MM.1S (cell line): ENCODE data around the gene PREX1.

ENCODE experiments used
- EZH2 ChIP-seq: fragments of 300-600 bp; sonication (generic); optimal IDR thresholded peaks from 2 replicates; pipeline ENCODE3; 2017; ENCODE audit warnings: low read depth, mild to moderate bottlenecking, antibody characterized with exemption, low read length, mixed read lengths
- EZH2phosphoT487 ChIP-seq: fragments of 300-600 bp; sonication (generic); IDR thresholded peaks from 2 replicates; pipeline ENCODE4 v1.6.1; 2018; ENCODE audit warnings: antibody characterized with exemption, low read length
- TF ChIP-seq, protein P1 (sequence below): fragments of 300-600 bp; sonication (generic); IDR thresholded peaks from 2 replicates; pipeline ENCODE4 v1.5.1; 2016; ENCODE audit warnings: antibody characterized with exemption, low read length, mixed read lengths

GRCh38 chr20:48800177-48800576 lies 27.6 kb downstream of the PREX1 start:
- TF ChIP-seq, protein P1, sequence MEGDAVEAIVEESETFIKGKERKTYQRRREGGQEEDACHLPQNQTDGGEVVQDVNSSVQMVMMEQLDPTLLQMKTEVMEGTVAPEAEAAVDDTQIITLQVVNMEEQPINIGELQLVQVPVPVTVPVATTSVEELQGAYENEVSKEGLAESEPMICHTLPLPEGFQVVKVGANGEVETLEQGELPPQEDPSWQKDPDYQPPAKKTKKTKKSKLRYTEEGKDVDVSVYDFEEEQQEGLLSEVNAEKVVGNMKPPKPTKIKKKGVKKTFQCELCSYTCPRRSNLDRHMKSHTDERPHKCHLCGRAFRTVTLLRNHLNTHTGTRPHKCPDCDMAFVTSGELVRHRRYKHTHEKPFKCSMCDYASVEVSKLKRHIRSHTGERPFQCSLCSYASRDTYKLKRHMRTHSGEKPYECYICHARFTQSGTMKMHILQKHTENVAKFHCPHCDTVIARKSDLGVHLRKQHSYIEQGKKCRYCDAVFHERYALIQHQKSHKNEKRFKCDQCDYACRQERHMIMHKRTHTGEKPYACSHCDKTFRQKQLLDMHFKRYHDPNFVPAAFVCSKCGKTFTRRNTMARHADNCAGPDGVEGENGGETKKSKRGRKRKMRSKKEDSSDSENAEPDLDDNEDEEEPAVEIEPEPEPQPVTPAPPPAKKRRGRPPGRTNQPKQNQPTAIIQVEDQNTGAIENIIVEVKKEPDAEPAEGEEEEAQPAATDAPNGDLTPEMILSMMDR: no peak
- no peak for TF ChIP-seq EZH2
- no peak for TF ChIP-seq EZH2phosphoT487
